Subcutaneous adipose tissue (tissue), 4 donors: ENCODE data around the gene KIAA0319L. TPM values are rescaled to one million over a fixed set of nuclear protein-coding genes. Genes with fewer than 3 reads are reported as not detected.

Experiments used
- total RNA-seq, 4 donors: library from RNA; depleted of rRNA; stranded (reverse); fragments of >200 nt; gene quantifications; one replicate each; pipeline ENCODE4 v1.1.0, GENCODE V29; 2016
- TF ChIP-seq, protein P1 (sequence below): fragments of 450-650 bp; IDR thresholded peaks from one replicate; pipeline ENCODE4 v1.5.1; 2016; ENCODE audit warnings: low read depth, mild to moderate bottlenecking, control low read depth, antibody characterized with exemption, moderate library complexity

The KIAA0319L gene
- total RNA-seq, 4 donors from 2014 or later, result 35.9 to 77.6 (median 61.8) TPM

DNA sequence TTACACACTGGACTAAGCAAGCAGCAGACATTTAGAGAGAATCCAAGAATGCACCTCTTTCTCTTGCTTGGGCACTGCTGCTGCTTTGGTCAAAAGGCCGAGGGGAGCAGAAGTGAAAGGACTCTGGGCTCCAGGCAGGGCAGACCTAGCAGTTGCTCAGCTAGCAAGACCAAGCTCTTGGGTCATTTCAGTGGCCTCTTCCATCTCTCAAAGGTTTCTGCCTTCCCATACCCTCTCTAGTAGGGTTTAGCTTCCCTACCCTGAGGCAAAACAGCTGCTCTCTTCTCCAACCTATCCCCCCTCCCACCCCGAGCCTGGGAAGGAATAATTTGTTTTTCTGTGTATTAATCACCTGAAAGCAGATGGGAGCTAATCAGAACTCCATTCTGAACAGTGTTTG lies 41.7 kb upstream of the KIAA0319L start:
- TF ChIP-seq, protein P1, sequence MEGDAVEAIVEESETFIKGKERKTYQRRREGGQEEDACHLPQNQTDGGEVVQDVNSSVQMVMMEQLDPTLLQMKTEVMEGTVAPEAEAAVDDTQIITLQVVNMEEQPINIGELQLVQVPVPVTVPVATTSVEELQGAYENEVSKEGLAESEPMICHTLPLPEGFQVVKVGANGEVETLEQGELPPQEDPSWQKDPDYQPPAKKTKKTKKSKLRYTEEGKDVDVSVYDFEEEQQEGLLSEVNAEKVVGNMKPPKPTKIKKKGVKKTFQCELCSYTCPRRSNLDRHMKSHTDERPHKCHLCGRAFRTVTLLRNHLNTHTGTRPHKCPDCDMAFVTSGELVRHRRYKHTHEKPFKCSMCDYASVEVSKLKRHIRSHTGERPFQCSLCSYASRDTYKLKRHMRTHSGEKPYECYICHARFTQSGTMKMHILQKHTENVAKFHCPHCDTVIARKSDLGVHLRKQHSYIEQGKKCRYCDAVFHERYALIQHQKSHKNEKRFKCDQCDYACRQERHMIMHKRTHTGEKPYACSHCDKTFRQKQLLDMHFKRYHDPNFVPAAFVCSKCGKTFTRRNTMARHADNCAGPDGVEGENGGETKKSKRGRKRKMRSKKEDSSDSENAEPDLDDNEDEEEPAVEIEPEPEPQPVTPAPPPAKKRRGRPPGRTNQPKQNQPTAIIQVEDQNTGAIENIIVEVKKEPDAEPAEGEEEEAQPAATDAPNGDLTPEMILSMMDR, result no peak

- TF ChIP-seq, protein P1, result no peak
These were observed 40.7 kb upstream of the KIAA0319L start for GRCh38 chr1:35597870-35598269.

- TF ChIP-seq, protein P1, result no peak
These were observed 38.5 kb upstream of the KIAA0319L start for GRCh38 chr1:35595684-35596083.

GRCh38 chr1:35594005-35594760 lies 37.0 kb upstream of the KIAA0319L start:
- TF ChIP-seq, protein P1, result no peak

- TF ChIP-seq, protein P1, result no peak
These were observed 36.0 kb upstream of the KIAA0319L start for GRCh38 chr1:35592991-35593769.

- TF ChIP-seq, protein P1, result no peak
These were observed 34.0 kb upstream of the KIAA0319L start for GRCh38 chr1:35591211-35591610.

- TF ChIP-seq, protein P1, result no peak
These were observed 33.4 kb upstream of the KIAA0319L start for GRCh38 chr1:35590476-35591040.
